ENCODE results near the gene C4A.
"Not testable (repeated sequence)": the region's sequence is repeated elsewhere in the genome, so short reads cannot be mapped to it uniquely, and the experiment has no call there.

Gene C4A

GRCh38 chr6:31958741-31959739, 22.8 kb upstream of the C4A start, which contains the start of the genes NELFE and SKIC2:
NELFE (minus strand) TSS chr6:31958971; CDS start chr6:31958446, 525 bp downstream.
SKIC2 (plus strand) TSS chr6:31959175; CDS start chr6:31959193, 18 bp downstream.
- DNase-seq (ENCODE audit: low read depth in 3 of 3) = peak; percentile 95 to 98 (median 96)

DNA sequence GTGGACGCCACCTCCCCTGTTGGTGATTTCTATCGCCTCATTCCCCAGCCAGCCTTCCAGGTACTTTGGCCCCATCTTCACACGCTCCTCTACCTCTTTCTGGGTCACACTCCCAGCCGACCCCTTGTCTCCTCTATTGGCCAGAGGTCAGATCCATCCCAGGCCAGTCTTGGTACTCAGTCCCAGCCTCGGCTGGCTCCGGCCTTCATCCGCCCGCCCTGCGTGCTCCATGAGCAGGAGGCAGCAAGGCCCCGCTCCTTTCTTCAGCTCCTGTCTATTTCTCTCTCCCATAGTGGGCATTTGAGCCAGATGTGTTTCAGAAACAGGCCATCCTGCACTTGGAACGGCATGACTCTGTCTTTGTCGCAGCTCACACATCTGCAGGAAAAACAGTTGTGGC, 20.2 kb upstream of the C4A start:
- no peak for DNase-seq (ENCODE audit: low read depth in 3 of 3)

DNA sequence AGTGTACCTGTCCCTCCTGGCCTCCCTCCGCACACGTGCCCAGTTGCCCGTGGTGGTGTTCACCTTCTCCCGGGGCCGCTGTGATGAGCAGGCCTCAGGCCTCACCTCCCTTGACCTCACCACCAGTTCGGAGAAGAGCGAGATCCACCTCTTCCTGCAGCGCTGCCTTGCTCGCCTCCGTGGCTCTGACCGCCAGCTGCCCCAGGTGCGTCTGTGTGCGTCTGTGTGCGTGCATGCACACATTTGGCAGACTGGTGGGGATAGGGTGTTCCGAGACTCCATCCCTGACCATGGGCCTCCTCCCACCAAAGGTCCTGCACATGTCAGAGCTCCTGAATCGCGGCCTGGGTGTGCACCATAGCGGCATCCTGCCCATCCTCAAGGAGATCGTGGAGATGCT, 17.9 kb upstream of the C4A start:
- no peak for DNase-seq (ENCODE audit: low read depth in 3 of 3)

DNA sequence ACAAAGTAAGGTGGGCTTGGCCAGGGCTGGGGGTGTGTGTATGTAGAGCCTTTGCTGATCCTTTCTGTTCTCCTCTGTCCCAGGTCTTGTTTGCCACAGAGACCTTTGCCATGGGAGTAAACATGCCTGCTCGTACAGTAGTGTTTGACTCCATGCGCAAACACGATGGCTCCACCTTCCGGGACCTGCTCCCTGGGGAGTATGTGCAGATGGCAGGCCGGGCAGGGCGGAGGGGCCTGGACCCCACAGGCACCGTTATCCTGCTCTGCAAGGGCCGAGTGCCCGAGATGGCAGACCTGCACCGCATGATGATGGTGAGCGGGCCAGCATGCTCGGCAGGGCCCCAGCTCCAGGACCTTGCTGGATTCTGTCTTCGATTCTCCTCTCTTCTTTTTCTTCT, 16.2 kb upstream of the C4A start:
- no peak for DNase-seq (ENCODE audit: low read depth in 3 of 3)

GRCh38 chr6:31966506-31966905, 15.4 kb upstream of the C4A start:
- DNase-seq (ENCODE audit: low read depth in 3 of 3) = no peak

- DNase-seq (ENCODE audit: low read depth in 3 of 3) = no peak
Measured at GRCh38 chr6:31966997-31967925, 14.6 kb upstream of the C4A start.

GRCh38 chr6:31967926-31968320, 13.9 kb upstream of the C4A start:
- DNase-seq (ENCODE audit: low read depth in 3 of 3) = no peak

GRCh38 chr6:31968326-31968725, 13.5 kb upstream of the C4A start:
- no peak for DNase-seq (ENCODE audit: low read depth in 3 of 3)

- DNase-seq (ENCODE audit: low read depth in 3 of 3) = no peak
Measured at GRCh38 chr6:31968791-31969711, 12.8 kb upstream of the C4A start.

DNA sequence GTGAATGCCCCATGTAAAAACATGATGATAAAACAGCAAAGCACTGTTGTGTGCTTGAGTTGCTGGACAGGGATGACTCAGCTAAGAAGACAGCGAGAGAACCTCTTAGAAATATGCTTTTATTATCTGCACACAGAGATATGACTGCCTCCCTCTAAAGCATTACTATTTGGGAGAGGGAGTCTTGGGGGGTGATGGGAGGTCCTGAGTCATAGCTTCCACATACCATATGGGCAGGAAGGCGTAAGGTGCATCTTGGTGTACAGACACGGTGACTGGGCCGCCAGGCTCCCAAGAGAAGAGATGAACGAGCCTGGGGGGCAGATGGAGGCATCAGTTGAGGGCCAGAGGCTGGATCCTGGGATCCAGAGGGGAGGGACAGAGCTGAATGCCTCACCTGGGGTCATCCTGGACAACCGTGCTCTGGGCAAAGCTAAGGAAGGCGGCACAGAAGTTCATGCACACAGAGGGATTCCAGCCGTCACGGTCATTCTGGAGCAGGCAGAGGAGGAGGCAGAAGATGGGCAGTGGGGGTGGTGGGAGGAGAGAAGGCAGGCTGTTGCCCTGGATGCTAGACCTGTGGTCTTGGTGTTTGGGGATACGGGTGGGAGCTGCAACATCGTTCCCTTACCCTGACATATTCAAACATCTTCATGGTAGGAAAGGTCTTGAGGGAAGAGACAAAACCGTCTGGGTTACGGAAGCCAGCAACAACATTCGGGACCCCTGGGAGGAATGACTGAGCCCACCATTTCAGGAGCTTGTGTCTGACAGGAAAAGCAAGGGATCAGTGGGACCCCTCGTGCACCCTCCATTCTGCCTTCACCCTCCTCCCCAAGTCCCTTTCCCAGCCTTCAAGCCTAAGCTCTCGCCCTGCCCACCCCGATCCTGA, 11.9 kb upstream of the C4A start:
- no peak for DNase-seq (ENCODE audit: low read depth in 3 of 3)

- no peak for DNase-seq (ENCODE audit: low read depth in 3 of 3)
Measured at GRCh38 chr6:31970604-31971271, 11.1 kb upstream of the C4A start.

DNA sequence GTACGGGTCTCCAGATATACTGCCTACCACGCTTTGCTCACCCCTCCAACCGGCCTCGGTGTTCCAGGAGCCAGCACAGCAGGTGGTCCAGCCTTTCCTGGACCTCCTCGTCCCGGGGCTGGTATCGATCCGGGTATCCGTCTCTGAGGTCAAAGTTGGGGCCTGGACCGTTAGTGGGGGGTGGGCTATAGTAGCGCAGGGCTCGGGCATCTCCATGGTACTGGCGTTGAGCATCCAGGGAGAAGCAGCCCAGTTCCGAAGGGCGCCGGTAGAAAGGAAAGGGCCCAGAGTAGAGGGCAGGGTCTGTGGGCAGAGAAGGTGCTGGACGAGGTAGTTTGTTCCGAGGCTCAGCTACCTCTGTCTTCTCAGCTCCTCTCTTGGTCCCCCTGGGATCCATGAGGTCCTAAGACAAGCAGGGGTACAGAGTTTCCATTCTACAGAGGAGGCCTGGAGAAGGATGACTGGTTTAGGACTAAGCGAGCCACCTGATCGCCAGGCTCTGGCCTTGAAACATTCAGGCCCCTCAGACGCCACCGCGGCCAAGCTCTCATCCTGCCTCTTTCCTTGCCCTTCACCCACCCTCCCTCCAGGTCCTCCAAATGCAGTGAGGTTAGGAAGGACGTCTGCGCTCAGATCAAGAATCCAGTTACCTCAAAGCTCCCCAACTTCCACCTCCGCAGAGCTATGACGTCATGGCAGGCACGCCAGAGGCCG, 10.4 kb upstream of the C4A start:
- DNase-seq (ENCODE audit: low read depth in 3 of 3) = no peak

DNA sequence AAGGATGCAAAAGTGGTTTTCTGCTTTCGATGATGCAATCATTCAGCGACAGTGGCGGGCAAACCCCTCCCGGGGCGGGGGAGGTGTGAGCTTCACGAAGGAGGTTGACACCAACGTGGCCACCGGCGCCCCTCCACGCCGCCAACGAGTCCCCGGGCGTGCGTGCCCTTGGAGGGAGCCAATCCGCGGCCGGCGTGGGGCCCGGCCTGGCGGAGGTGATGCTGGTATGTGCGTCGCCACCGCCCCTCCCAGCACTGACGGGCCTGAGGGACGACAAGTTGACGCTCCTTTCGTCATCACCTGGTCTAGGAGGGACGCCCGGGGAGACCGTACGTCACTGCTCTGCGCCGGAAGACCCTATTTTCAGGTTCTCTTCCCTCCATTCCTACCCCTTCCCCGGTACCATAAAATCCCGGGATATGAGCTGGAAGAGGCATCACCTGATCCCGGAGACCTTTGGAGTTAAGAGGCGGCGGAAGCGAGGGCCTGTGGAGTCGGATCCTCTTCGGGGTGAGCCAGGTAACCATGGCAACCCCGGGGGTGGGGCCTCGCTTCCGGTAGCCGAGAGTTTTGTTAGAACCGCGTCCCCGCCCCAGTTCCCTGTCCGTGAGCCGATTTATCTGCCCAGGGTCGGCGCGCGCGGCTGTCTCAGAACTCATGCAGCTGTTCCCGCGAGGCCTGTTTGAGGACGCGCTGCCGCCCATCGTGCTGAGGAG, 9.7 kb upstream of the C4A start, which contains the start of gene DXO:
DXO (minus strand) TSS at position 146 of the 716 bp plus-strand sequence. CDS start 463 bp downstream, outside the sequence.
- DNase-seq (ENCODE audit: low read depth in 3 of 3) = peak; percentile 97 to 98 (median 97)

GRCh38 chr6:31972709-31973350, 9.0 kb upstream of the C4A start:
- DNase-seq (ENCODE audit: low read depth in 3 of 3) = no peak

- DNase-seq (ENCODE audit: low read depth in 3 of 3) = not testable (repeated sequence)
Measured at GRCh38 chr6:31976065-31976464, 5.8 kb upstream of the C4A start.

DNA sequence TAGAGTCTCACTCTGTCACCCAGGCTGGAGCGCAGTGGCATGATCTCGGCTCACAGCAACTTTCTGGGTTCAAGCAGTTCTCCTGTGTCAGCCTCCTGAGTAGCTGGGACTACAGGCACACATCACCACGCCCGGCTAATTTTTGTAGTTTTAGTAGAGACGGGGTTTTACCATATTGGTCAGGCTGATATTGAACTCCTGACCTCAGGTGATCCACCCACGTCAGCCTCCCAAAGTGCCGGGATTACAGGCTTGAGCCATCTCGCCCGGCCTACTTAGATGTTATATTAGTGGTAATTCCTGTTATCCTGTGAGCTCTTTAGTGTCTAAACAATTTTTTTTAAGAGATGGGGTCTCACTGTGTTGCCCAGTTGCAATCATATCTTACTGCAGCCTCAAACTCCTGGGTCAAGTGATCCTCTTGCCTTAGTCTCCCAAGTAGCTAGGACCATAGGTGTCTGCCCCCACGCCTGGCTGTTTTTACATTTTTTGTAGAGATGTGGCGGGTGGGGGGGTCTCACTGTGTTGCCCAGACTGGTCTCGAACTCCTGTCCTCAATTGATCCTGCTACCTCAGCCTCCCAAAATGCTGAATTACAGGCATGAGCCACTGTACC, 3.9 kb upstream of the C4A start:
- no peak for DNase-seq (ENCODE audit: low read depth in 3 of 3)

DNA sequence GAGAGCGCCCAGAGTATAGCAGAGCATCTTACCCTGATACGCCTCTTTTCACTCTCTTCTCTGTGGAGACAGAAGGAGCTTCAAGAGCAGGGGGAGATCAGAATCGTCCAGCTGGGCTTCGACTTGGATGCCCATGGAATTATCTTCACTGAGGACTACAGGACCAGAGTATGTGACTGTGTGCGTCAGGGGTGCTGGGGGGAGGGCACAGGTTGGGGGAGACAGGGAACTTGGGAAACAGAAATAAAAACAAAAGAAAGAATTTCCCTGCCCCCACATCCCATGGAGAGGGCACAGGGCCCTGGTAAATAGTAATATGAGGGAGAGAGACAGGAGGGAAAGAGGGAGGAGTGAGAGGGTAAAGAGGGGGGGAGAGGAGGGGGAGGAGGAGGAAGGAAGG, 3.0 kb upstream of the C4A start:
- DNase-seq (ENCODE audit: low read depth in 3 of 3) = no peak
